HEK293T (cell line): Measurements from ENCODE around the gene MFAP3L.
A peak's percentile ranks its signal among the peaks of the same experiment; 100 is the strongest.
"Not testable (repeated sequence)": the region's sequence is repeated elsewhere in the genome, so short reads cannot be mapped to it uniquely, and the experiment has no call there.

Experiments
- CTCF ChIA-PET: fragments of 350-600 bp; formaldehyde crosslinking; extraction: SDS; loops from one replicate; lab custom pipeline; 2021; ENCODE audit warnings: antibody characterized with exemption, inconsistent platforms; lab: Yijun Ruan, JAX
- POLR2A ChIA-PET: fragments of 350-600 bp; formaldehyde crosslinking; extraction: SDS; loops from one replicate; lab custom pipeline; 2020; ENCODE audit warnings: antibody characterized with exemption, inconsistent platforms; lab: Yijun Ruan, JAX
- DNase-seq: peaks from one replicate; pipeline ENCODE4 v3.0.0; 2012; ENCODE audit warnings: mixed read lengths; ENCODE audit errors: extremely low spot score
- ARNT ChIP-seq: fragments of 450-650 bp; IDR thresholded peaks from 2 replicates; pipeline ENCODE4 v1.6.1; 2017; ENCODE audit warnings: mild to moderate bottlenecking
- BHLHE40 ChIP-seq: fragments of 450-650 bp; IDR thresholded peaks from 2 replicates; pipeline ENCODE4 v1.6.1; 2016; ENCODE audit warnings: mild to moderate bottlenecking, moderate library complexity, borderline replicate concordance
- CTBP1 ChIP-seq: fragments of 450-650 bp; IDR thresholded peaks from 2 replicates; pipeline ENCODE4 v1.6.1; 2016; ENCODE audit warnings: borderline replicate concordance
- ELF4 ChIP-seq: fragments of 450-650 bp; IDR thresholded peaks from 2 replicates; pipeline ENCODE4 v1.6.1; 2017; ENCODE audit warnings: antibody characterized with exemption
- FOXA1 ChIP-seq: fragments of 450-650 bp; IDR thresholded peaks from 2 replicates; pipeline ENCODE4 v1.6.1; 2016; ENCODE audit warnings: mild to moderate bottlenecking
- FOXK2 ChIP-seq: fragments of 450-650 bp; IDR thresholded peaks from 2 replicates; pipeline ENCODE4 v1.6.1; 2016; ENCODE audit warnings: mild to moderate bottlenecking
- FOXM1 ChIP-seq: fragments of 450-650 bp; IDR thresholded peaks from 2 replicates; pipeline ENCODE4 v1.6.1; 2017; ENCODE audit warnings: mild to moderate bottlenecking, borderline replicate concordance
- HDGF ChIP-seq: fragments of 450-650 bp; IDR thresholded peaks from 2 replicates; pipeline ENCODE4 v1.6.1; 2017; ENCODE audit warnings: antibody characterized with exemption, borderline replicate concordance
- L3MBTL2 ChIP-seq: fragments of 450-650 bp; conservative IDR thresholded peaks from 2 replicates; pipeline ENCODE4 v1.6.1; 2016; ENCODE audit warnings: mild to moderate bottlenecking
- LEF1 ChIP-seq: fragments of 450-650 bp; IDR thresholded peaks from 2 replicates; pipeline ENCODE4 v1.6.1; 2017; ENCODE audit warnings: mild to moderate bottlenecking, borderline replicate concordance
- NFRKB ChIP-seq: fragments of 450-650 bp; IDR thresholded peaks from 2 replicates; pipeline ENCODE4 v1.6.1; 2016; ENCODE audit warnings: mild to moderate bottlenecking, moderate library complexity
- SP1 ChIP-seq: fragments of 450-650 bp; IDR thresholded peaks from 2 replicates; pipeline ENCODE4 v1.6.1; 2017
- SUZ12 ChIP-seq: fragments of 450-650 bp; IDR thresholded peaks from 2 replicates; pipeline ENCODE4 v1.6.1; 2016; ENCODE audit warnings: mild to moderate bottlenecking
- TARDBP ChIP-seq: fragments of 450-650 bp; IDR thresholded peaks from 2 replicates; pipeline ENCODE4 v1.6.1; 2016
- ZNF384 ChIP-seq: fragments of 450-650 bp; IDR thresholded peaks from 2 replicates; pipeline ENCODE4 v1.6.1; 2016
- TF ChIP-seq, protein P1 (sequence below): fragments of 450-650 bp; IDR thresholded peaks from 2 replicates; pipeline ENCODE4 v1.6.1; 2016

MFAP3L gene

DNA sequence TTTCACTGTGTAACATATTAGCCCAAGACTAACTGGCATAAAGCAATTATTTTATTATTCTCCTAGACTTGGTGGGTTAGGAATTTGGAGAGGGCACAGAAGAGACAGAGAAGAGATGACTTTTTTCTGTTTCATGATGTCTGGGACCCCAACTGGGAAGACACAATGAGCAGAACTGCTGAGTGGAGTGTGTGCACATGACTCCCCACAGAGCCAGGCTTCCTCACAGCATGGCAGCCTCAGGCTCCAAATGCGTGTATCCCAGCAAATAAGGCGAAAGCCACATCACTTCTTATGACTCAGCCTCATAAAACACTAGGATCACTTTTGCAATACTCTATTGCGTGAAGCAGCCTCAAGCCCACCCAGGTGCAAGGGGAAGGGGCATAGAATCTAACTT, 68.4 kb downstream of the MFAP3L start:
- DNase-seq, result peak; percentile 49
- CTCF ChIA-PET, result no interaction called here
- POLR2A ChIA-PET, result no interaction called here
- TF ChIP-seq FOXA1, result no peak
- TF ChIP-seq FOXK2, result no peak
- no peak for TF ChIP-seq ELF4
- TF ChIP-seq CTBP1, result peak; percentile 76
- no peak for TF ChIP-seq HDGF
- TF ChIP-seq, protein P1, sequence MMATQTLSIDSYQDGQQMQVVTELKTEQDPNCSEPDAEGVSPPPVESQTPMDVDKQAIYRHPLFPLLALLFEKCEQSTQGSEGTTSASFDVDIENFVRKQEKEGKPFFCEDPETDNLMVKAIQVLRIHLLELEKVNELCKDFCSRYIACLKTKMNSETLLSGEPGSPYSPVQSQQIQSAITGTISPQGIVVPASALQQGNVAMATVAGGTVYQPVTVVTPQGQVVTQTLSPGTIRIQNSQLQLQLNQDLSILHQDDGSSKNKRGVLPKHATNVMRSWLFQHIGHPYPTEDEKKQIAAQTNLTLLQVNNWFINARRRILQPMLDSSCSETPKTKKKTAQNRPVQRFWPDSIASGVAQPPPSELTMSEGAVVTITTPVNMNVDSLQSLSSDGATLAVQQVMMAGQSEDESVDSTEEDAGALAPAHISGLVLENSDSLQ, result no peak
- TF ChIP-seq NFRKB, result no peak
- no peak for TF ChIP-seq SP1
- peak; percentile 72; the same call in 1 of the 2 replicates for TF ChIP-seq ARNT
- TF ChIP-seq SUZ12, result no peak
- 0 out of 2 replicates have a peak, but pooled peaks have one; percentile 14 for TF ChIP-seq L3MBTL2
- no peak for TF ChIP-seq FOXM1
- no peak for TF ChIP-seq ZNF384

DNA sequence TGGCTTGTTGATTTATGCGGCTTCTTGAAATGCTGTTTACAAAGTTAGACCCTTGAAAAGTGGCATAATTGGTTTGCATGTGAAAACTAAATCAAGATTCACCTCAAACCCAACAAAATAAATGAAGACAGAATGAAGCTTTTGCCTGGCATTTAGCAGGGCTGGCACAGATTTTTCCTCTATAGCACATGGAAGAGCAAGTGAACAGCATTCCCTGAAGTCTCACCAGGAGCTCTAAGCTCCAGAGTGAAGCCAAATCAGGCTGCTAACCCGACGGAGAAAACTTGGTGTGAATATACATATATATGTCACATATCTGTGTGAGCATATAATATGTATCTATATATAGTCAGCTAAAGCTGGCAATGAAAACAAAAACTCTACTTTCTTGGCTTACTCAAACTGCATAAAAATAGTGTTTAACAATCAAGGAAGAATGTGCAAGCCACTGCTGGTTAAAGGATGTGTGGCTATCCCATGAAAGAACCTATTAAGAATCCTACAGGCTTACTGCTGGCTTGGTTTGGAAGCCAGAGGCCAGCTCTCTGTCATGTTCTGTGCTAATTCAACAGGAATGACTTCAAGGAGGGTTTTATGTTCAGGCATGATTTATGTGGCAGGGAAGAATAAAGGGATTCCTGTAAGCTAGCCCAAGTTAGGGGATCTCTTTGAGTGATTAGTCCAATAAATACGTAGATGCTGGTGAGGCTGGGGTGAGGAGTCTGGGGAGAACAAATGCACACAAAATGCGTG, 69.9 kb downstream of the MFAP3L start:
- DNase-seq, result no peak
- POLR2A ChIA-PET, result no interaction called here
- CTCF ChIA-PET, result no interaction called here
- no peak for TF ChIP-seq ARNT
- TF ChIP-seq, protein P1, result 0 out of 2 replicates have a peak, but pooled peaks have one; percentile 15

DNA sequence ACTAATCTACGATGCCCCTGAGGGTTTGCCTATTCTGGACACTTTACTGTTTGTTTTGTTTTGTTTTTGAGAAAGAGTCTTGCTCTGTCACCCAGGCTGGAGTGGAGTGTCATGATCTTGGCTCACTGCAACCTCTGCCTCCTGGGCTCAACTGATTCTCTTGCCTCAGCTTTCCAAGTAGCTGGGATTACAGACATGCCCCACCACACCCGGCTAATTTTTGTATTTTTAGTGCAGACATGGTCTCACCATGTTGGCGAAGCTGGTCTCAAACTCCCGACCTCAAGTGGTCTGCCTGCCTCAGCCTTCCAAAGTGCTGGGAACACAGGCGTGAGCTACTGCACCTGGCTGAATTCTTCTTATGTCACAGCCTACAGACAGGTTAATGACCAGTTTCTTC, 70.7 kb downstream of the MFAP3L start:
- no peak for DNase-seq
- CTCF ChIA-PET, result no interaction called here
- POLR2A ChIA-PET, result interaction anchor here (1.7 kb wide), 1 partner anchor 71 kb away, joined by 4 read pairs; the partner anchor contains the start of gene MFAP3L
- no peak for TF ChIP-seq FOXK2
- no peak for TF ChIP-seq ZNF384
- no peak for TF ChIP-seq SUZ12
- no peak for TF ChIP-seq BHLHE40
- TF ChIP-seq LEF1, result no peak
- no peak for TF ChIP-seq NFRKB

DNA sequence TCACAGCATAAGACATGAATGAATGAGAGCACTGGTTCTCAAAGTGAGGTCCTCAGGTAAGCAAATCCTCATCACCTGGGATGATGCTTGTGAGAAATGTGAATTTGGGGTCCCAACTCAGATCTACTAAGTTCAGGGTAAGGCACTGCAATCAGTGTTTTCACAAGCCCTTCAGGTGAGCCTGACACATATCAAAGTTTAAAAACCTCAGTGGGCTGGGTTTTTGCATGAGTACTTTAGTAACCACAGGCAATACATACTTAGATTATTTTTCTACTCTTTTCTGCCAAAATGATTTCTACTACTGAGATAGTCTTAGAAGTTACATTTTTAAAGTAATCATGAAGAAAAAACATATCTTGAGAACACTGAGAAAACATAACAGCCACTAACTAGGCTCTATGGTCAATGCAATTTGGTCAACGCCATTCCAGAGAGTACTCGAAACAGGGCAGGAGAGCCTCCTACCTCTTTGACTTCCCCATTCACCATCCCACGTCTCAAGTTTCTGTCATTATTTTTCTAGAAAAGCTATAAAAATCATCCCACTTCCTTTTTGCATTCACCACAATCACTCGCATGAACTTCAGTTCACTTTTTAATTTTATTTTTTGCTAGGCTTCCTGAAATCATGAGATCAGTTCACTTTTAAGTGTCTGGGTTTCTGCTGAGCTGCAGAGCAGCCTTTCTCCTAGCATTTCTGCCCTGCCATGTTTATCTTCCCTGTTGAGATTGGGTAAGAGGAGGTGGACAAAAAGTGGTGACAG, 73.8 kb downstream of the MFAP3L start:
- CTCF ChIA-PET, result no interaction called here
- POLR2A ChIA-PET, result no interaction called here
- no peak for DNase-seq
- TF ChIP-seq ARNT (no peak), TARDBP (no peak), ZNF384 (no peak), NFRKB (no peak), FOXA1 (no peak), FOXK2 (no peak), FOXM1 (no peak), ELF4 (no peak)
- TF ChIP-seq, protein P1, result no peak

DNA sequence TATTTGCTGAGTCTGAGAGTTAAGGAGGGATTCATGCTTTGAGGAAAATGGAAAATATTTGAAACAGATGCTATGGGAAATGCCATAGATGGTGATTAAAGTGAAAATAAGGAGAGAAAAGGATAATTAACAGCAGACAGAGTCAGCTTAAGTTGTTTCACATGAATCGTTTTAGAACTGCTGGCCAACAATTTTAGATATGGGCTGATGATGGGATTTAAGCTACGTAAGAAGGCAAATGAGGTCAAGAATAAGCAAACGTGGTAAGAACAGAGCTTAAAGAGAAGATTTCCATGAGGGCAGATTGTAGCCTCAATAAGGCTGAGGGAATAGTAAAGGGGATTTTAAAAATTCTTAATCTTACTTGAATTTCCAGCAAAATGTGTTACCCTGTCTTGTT, 77.9 kb downstream of the MFAP3L start:
- ChIA-PET POLR2A (no interaction called here), CTCF (no interaction called here)
- TF ChIP-seq FOXK2, result no peak
- no peak for TF ChIP-seq L3MBTL2
- no peak for TF ChIP-seq BHLHE40
- TF ChIP-seq NFRKB, result no peak
- no peak for TF ChIP-seq CTBP1
- TF ChIP-seq ARNT, result no peak
- no peak for TF ChIP-seq SP1
- TF ChIP-seq, protein P1, result no peak
- no peak for TF ChIP-seq FOXM1
- TF ChIP-seq LEF1, result no peak
- TF ChIP-seq HDGF, result no peak
- TF ChIP-seq ZNF384, result no peak
- no peak for TF ChIP-seq ELF4
- no peak for TF ChIP-seq TARDBP
- no peak for TF ChIP-seq FOXA1

DNA sequence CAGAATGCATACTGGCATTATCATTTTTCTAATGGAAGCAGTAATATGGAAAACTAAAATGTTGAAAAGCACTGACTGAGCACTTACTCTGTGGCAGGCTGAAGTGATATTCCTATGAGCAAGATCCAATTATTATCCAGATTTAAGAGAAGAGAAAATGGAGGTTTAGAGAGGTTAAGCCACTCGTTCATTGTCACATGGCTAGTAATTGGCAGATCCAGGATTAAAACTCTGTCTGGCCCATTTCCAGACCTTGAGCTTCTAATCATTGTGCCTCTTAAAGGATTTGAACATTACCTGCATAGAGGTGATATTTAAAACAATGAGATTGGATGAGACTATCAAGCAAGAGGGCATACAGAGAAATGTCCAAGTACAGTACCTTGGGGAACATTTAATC, 80.6 kb downstream of the MFAP3L start:
- ChIA-PET CTCF (interaction anchor here (1.1 kb wide), 1 partner anchor 14 kb away, joined by 4 read pairs; no protein-coding TSS in a partner anchor), POLR2A (no interaction called here)
- DNase-seq, result no peak
- TF ChIP-seq, protein P1, result no peak
- TF ChIP-seq ELF4, result no peak
- no peak for TF ChIP-seq ZNF384

More for the DNA sequence above, 77.9 kb downstream of the MFAP3L start:
- no peak for DNase-seq

DNA sequence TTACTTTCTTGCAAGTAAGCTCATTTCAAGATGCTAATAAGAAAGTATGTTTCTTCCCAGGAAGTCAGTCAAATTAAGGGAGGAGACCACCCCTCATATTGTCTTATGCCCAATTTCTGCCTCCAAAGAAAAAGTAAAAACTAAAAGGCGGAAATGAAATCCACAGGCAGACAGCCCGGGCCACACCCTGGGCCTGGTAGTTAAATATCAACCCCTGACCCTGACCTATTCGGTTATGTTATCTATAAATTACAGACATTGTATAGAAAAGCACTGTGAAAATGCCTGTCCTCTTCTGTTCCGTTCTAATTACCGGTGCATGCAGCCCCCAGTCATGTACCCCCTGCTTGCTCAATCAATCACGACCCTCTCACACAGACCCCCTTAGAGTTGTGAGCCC, 82.6 kb downstream of the MFAP3L start:
- CTCF ChIA-PET, POLR2A ChIA-PET, DNase-seq: not testable (repeated sequence)
